ENCODE data around the gene NCK1.

GRCh38 chr3:136973352-136973751, 111.3 kb downstream of the NCK1 start:
- TF ChIP-seq CTCF (IDR thresholded peaks at IDR 0.05; ENCODE audit: insufficient read depth, low read length, poor library complexity, severe bottlenecking) (no peak), EZH2phosphoT487 (conservative IDR thresholded peaks at IDR 0.05; ENCODE audit: low read length) (no peak)
